ENCODE data around the gene FAM50B. TPM values are rescaled to one million over a fixed set of nuclear protein-coding genes. Genes with fewer than 3 reads are reported as not detected.

FAM50B gene
- total RNA-seq, 1 donor from 2014 or later: 5.0 TPM

DNA sequence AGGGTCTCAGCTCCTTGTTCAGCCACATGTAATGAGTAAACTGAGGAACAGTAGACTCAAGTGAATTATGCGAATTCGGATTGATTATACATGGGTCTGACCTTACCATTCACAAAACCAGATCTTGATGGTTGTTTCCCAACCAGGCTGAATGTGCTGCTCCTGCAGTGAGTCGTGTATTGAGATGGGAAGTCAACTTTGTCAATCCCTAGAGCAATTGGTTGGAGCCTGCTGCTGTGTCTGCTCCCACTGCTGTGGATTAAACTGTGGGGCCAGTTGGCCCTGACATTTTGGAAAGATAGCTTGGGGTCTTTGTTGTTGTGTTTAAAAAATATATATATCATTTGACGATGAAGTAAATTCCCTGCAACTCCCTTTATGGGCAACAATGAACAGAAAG, 23.9 kb downstream of the FAM50B start:
- DNase-seq: no peak

DNA sequence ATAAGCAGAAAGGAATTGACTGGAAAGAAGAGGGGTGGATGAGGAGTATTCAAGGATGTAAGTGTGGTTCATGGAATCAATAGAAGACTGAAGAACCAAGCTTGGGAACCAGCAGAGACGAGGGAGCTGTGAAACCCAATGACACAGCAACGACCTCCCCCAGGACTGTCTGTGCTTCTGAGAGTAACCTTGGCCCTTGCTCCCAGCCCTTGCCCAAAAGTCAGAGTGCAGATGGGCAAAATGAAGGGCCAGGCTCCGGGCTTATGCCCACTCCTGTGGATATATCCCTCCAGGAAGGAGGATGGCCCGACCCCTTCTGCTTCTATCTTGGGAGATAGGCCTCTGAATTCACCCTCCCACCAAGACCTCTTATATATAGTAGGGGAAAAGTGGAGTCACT, 24.9 kb downstream of the FAM50B start:
- no peak for DNase-seq

DNA sequence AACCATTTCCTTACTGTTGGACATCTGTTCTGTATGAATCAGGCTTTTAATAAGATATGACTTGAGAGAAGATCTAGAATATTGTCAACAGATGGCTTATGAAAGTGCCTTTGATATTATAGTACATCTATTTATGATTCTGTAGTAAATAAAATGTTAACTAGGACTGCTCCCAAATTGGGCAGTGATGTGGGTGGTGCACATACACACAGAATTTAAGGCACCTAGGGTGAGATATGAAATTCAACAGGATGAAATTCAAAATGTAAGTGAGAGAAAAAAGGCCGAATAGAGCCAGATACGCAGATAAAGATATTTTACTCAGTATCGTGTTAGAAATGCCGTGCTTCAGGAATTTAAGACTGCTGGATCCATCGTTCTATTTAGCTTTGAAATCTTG, 26.3 kb downstream of the FAM50B start:
- no peak for DNase-seq

DNA sequence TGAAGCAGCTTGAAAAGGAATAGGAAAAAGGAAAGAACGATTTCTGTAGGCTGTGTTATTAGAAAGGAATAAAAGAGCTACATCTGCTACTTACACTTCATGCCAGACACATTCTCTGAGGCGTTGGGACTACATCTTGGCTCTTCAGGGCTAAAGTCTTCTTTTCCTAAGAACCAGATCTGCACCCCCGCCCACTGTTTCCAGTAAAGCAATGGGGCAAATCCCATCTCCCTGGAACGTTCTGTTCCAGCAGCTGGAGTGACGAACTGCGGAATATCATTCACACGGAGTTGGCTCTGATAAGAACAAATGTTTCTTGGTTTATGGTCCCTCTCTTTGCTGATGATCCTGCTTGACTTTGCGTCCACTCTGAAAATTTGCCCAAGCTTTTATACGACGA, 26.9 kb downstream of the FAM50B start:
- no peak for DNase-seq

DNA sequence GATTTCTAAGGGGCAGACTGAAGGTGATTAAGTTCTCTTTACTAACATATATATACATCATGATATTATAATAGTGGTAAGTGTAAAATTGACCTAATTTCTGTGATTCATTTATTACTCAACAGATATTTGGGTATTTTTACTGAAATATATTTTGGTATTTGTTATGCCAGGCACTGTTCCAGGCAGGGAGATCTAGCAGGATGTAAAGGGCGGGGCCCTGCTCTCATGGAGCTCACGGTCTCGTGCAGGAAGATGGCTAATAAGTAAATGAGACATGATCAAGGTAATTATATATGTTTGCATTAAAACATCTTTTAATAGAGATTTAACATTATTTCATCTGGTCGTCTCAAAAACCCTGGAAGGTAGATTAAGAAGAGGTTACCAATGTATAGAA, 27.7 kb downstream of the FAM50B start:
- no peak for DNase-seq

DNA sequence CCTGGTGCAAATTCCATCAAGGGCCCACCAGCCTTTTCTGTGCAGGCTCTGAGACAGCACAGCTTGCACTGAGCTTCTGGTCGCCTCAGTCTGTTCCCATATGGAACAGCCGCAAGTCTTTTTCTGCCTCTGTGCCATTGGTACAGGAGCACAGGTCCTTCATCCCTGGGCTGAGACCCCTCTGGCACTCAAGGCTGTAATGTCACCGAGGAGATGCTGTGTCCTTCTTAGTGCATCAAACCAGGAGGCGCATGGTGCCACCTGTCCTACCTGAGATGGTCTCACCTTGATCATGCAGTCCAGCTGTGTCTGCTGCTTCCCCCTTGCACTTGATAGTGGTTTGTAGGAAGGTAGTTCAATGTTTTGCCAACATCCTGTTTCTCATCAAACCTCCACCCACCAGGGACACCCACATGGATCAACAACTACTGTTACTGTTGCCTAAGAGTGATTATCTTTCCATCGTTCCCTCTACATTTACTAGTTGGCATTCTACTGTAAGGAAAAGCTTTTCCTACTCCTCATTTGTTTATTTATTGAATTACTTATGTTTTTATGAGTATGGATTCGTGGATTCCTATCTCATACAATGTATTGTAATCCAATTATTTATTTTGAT, 29.0 kb downstream of the FAM50B start:
- DNase-seq: no peak

DNA sequence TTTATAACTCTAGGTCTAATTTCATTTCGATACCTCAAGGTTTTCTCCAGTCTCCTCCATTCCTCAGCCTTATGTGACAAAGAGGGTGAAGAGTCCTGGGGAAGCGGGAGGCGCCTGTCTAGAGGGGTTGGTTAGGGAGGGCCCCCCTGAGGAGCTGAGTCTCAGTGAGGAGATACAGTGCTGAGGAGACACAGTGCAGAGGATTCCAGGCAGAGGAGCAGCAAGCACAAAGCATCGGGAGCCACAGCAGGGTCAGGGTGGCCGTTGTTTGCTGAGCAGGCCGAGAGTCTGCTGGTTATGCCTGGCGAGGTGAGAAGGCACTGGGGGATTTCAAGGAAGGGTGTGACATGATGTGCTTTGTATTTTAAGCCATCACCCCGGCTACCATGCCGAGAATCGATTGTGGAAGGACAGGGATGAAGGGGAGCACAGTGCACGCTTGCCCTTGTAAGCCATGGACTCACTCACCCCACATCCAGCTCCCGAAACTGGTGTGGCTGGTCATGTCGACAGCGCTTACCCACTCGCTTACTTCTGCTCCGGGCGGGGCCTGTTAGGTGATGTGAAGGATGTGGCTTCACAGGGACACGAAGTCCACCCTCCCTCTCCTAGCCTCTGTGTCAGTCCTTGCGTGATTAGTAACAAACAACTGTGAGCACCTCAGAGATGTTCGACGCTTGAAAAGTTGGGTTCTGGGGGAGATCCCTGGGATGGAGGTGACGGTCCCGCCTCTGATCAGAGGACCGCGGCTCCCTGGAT, 30.2 kb downstream of the FAM50B start:
- no peak for DNase-seq

DNA sequence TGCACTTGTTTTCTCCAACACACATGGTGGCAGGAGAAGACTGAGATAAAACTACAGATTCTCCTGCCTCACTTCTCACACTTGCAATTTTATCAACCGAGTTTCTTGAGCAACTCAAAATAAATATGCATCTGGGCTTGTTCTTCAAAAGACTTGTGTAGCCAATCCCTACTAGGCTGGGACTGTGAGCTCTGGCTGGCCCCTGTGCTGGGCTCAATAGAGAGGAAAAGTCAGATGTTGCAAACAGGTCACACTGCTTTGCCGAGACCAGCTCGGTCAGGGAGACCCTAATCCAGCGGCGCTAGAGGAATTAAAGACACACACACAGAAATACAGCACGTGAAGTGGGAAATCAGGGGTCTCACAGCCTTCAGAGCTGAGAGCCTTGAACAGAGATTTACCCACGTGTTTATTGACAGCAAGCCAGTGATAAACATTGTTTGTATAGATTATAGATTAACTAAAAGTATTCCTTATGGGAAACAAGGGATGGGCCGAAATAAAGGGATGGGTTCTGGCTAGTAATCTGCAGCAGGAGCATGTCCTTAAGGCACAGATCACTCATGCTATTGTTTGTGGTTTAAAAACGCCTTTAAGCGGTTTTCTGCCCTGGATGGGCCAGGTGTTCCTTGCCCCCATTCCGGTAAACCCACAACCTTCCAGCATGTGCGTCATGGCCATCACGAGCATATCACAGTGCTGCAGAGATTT, 32.7 kb downstream of the FAM50B start:
- no peak for DNase-seq

DNA sequence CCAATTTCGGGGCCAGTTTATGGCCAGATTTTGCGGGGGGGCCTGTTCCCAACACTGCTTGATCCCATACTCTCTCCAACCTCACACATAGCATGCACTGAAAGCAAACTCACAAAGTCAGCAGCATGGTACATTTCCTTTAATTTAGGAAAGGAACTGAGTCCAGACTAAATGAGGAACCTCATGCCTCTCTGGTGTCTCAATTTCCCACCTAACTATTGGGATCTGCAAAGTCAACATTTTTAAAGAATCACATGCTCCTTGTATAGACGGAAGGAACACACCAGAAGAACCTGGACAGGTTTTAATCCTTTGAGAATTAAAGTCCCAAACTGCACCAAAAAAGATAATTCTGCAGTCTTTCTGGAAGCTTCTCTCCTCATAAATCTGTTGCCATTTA, 33.3 kb downstream of the FAM50B start:
- no peak for DNase-seq

DNA sequence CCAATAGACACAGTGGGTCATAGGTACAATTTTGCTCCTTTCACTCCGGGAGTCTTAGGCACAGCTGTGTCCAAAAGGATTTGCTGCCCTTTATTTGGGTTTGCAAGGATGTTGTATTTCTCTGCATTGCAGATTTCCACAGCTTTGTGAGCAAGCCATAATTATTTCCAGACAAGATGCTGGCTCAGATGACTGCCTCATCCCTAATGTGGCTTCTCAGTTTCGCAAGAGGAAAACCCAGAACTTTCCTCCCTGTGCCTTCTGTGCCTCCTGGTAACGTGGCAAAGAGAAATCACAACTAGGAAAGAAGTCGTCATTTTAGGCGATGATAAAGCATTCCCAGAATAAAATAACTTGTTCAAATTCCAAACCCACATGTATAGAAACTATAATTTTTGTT, 33.7 kb downstream of the FAM50B start:
- peak; percentile 97 for DNase-seq

DNA sequence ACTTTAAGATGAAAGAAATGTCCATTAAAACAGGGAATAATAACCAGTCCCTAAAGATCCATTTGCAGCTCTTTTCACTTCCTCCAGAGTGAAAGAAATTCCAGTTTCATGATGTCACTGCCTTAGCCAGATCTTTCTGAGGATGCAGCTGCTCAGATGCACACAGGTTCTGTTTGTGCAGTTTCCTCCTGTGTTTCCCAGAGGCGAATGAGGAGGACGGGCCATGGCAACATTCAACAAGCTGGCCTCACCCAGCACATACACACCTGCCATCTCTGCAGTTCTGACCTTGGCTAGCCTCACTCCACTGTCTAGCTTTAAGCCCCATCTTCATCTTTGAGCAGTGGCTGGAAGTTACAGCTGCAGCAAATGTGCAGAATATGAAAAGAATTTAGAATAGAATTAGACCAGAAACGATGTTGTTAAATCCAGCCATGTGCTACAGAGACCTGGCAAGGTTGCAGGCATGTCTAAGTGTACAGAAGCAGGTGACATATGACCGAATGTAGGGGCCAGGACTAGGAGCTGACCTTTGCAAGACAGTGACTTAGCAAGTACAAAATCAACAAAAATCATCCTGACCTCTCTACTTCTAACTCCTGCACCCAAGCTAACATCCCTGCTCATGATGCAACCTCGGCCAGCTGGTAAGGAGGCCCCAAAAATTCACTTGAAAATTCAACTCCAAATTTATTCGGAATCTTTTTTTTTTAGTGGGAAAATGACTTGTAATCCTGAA, 35.0 kb downstream of the FAM50B start:
- DNase-seq: peak; percentile 86

DNA sequence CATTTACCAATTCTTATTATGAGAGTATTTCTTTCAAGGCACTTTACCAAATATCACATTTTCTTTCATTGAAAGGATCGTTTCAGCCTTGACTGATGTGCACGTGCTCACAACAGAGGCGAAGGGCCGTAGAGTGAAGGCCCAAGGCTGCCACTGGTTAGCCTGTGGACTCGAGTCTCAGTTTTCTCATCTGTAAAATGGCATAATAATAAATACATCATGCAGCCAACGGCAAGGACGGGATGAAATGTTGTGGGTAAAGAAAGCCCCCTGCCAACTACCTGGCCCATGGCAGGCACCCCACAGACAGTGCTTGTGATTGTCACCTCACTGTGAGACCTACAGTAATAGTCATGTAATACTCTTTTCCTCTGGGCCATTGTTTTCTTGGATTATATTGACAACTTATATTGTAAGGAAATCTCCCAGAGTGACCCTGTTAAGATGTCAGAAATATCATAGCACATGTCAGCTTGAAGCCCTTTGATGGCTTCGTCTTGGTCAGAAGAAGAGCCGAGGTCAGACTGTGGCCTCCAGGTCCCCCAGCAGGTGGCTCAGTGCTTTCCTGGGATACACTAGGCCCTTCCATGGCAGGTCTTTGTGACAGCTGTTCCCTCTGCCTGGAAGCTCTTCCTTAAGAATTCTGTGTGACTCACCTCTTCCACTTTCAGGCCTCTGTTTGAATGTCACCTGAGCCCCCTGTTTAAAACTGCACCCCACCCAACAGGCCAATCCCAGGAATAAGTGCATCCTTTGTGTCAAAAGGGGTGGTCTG, 36.3 kb downstream of the FAM50B start:
- DNase-seq: no peak

DNA sequence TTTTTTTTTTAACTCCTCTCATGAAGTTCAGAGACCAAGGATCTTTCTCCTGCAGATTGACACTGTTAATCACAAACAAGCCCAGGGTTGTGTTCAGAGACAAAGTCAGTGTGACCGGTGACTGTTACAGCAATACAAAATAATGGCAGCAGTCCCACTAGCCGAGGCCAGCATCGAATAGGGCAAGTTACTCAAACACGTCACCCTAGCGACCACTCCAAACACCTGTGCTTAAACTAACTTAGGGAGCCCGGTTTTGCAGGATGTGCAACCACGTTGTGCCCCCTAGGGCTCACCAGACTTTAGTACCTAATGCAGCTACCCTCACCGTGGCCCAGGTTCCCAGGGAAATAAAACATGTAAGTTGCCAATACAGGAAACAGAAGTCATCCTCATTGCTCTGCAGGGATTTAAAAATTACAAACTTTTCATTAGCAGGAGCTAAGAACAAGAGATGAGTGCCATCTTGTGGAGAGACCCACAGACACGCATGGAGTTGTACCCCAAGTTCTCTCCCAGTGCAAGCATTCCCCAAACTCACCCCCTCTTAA, 38.1 kb downstream of the FAM50B start:
- no peak for DNase-seq

DNA sequence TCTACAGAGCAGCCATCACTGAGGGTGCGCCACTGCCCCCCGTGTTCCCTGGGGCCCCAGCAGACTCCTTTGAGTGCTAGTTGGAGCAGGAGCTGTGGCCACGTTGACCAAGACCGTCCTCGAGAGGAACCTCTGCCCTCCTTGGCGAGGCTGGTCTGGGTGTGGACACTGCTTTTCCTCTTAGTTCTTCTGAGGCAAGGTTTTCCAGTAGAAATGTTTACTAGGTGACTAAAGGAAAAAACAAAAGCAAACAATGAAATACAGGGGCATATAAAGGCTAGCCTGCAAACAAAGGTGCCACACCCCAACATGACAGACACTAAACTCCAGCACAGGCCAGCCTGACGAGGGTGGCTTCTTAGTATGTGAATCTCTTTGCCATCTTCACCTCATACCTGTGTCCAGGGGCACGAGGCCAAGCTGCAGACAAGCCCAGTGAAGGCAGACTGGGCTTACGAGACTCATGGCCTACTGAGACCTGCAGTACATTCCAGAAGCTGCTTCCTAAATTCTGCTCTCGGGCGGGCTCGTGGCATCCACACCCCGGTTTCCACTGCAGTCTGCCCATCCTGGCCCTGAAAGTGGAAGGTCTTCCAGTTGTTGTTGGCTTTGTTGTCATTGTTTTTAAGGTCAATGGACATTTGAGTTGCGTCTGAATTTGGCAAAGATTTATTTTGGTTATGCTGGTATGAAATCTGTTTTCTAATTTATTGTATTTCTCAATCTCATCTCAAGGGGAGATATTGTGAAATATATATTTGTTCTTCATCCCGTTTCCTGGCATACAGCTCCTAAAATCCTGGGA, 39.2 kb downstream of the FAM50B start:
- DNase-seq: peak; percentile 67

DNA sequence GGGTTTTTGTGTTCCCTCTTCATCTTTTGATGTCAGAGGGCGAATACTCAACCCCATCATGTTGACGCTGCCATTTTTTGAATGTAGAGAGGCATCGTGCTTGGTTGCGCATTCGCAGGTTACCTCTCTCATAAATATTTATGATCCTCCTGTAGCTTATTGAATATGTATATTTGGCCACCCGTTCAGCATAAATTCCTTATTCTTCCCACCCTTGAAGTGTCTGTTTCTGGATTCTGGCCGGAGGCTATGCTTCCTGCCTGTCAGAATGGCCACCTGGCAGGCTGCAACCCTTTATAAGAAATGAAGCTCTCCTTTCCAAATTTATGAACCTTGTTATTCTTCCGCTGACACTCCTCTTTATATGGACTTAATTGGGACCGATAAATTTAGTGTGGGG, 40.9 kb downstream of the FAM50B start:
- DNase-seq: no peak

DNA sequence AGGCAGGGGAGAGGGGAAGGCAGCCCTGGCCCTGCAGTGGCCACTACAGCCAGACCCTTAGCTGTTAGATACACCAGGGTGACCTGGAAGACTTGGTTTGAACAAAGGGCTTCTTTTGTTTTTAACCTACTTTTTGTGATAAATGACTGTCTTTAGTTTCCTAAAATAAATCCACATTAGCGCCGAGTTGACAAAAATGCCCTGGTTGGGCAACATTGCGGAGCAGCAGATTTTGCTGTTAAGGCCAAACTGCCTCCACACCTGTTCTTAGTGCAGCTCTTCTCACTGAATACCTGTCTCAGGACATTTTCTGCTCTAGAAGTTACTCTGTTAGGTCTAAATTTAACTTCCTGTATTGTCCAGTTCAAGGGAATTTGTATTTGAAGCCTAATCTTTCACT, 42.7 kb downstream of the FAM50B start:
- DNase-seq: no peak

DNA sequence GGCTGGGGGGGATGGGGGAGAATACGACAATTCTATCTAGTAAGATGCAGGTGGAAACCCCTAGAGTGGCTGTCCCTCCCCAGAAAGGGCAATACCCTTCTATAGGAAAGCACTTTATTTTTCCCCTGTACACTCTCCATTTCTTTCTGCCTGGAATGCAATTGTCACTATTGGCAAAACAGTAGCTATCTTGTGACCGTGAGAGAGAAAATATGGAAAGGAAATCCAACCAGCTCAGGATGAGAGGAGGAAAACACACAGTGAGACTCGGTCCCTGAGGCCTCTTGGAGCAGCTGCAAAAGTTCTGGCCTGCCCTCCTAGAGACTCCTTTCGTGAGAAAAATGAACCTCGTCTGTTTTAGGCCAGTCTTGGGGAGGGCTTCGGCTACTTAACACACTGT, 43.4 kb downstream of the FAM50B start:
- no peak for DNase-seq

DNA sequence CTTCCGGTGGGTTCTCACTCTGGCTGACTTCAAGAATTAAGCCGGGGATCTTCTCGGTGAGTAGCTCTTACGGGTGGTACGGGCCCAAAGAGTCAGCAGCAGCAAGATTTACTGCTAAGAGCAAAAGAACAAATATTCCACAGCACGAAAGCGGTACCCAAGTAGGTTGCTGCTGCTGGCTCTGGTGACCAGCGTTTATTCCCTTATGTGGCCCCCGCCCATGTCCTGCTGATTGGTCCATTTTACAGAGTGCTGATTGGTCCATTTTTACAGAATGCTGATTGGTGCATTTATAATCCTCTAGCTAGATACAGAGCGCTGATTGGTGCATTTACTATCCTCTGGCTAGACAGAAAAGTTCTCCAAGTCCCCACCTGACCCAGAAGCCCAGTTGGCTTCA, 44.3 kb downstream of the FAM50B start:
- DNase-seq: no peak

DNA sequence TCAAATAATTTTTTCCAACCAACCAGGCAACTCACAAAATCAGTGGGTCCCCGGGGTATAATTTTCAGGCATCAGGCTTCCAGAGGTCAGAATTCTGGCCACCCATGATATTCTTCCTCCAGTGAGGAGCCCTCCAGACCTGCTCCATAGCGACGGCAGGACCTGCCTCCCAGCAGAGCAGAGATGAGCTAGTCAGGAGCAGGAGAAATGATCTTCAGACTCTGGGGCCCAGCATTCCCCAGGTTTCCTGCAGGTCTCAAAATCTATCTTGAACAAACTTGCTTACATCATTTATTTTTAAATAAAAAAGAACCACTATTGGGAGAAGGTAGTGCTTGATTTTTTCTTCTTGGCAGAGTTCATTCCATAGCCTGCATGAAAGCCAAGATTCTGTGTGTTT, 44.7 kb downstream of the FAM50B start:
- no peak for DNase-seq

DNA sequence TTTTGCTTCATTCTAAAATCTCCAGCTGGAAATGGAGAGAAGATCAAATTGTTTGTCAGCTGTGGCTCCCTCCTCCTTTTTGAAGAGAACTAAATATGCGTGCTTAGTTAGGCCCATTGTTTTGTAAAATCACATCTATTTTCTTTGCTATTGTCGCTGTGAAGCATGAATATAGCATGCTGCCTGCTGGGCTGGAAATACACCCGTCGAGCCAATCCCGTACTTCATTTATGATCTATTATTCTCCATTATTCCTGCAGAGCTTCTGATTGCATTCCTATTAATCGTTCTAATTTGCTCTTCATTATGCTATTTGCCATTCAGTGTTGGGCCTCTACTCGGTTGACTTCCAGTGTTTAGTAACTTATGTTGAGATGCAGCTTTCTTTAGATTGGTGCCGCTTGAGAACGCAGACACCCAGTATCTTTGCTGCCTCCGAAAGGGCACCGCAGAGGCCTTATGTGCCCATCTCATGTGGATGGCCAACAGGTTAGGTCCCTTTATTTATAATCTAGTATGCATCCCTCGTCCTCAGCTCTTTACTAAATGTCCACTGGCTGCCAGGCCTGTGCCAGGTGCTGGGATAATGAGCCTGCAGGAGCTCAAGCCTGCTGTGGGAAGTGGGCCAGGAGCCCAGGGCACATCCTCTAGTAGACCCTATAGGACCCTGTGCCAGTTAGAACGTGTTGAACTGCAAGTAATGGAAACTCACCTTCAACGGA, 45.6 kb downstream of the FAM50B start:
- DNase-seq: no peak

Measured in skin of body (tissue), 2 donors.